Measurements from ENCODE around the gene ZGRF1. TPM values are rescaled to one million over a fixed set of nuclear protein-coding genes. Genes with fewer than 3 reads are reported as not detected.
A peak's percentile ranks its signal among the peaks of the same experiment; 100 is the strongest.
"Not testable (repeated sequence)": the region's sequence is repeated elsewhere in the genome, so short reads cannot be mapped to it uniquely, and the experiment has no call there.

ZGRF1 gene
- total and polyA plus RNA-seq, 5 experiments from 2014 or later: 1.1 to 19.2 (median 2.3) TPM

GRCh38 chr4:112531146-112531545, 105.6 kb downstream of the ZGRF1 start:
- ATAC-seq (no peak), DNase-seq (no peak)
- Mint-ChIP-seq H3K27ac (no peak overlapping the region), H3K4me3 (no peak overlapping the region), H3K9me3 (peaks cover 0 to 3% (median 0%) of the 10 kb centered on the region in 9 donors), H3K27me3 (peaks cover 18 to 29% (median 23%) of the 10 kb centered on the region in 5 donors), H3K36me3 (no peaks in the 10 kb centered on the region), H3K4me1 (no peaks in the 10 kb centered on the region)
- POLR2A ChIA-PET: no interaction called here

GRCh38 chr4:112526061-112526460, 110.6 kb downstream of the ZGRF1 start:
- ATAC-seq: no peak
- POLR2A ChIA-PET: no interaction called here
- Mint-ChIP-seq H3K4me1 (peaks cover 5 to 31% (median 17%) of the 10 kb centered on the region in 4 donors), H3K36me3 (peaks cover 0 to 8% (median 5%) of the 10 kb centered on the region in 3 donors), H3K27me3 (peaks cover 27 to 50% (median 44%) of the 10 kb centered on the region in 5 donors), H3K27ac (no peak overlapping the region), H3K4me3 (no peak overlapping the region), H3K9me3 (peaks cover 0 to 11% (median 2%) of the 10 kb centered on the region in 9 donors)
- DNase-seq: no peak

- H3K27me3 Mint-ChIP-seq: peaks cover 36 to 56% (median 50%) of the 10 kb centered on the region in 5 donors
Measured at GRCh38 chr4:112523764-112524505, 112.8 kb downstream of the ZGRF1 start.

GRCh38 chr4:112523008-112523721, 113.5 kb downstream of the ZGRF1 start:
- H3K4me1 Mint-ChIP-seq: peaks cover 8 to 44% (median 31%) of the 10 kb centered on the region in 4 donors
- POLR2A ChIA-PET: interaction anchor here (0.6 kb wide), 1 partner anchor 1368 kb away, joined by 4 read pairs; no protein-coding TSS in a partner anchor
- peak in 4 of 10 donors; percentile 24 to 61 (median 44) for DNase-seq
- H3K36me3 Mint-ChIP-seq: peaks cover 3 to 24% (median 11%) of the 10 kb centered on the region in 3 donors
- peak overlapping the region in 4 of 10 donors; percentile 9 to 77 (median 12) for H3K27ac Mint-ChIP-seq
- peaks cover 0 to 19% (median 5%) of the 10 kb centered on the region in 9 donors for H3K9me3 Mint-ChIP-seq
- peaks cover 44 to 64% (median 56%) of the 10 kb centered on the region in 5 donors for H3K27me3 Mint-ChIP-seq
- H3K4me3 Mint-ChIP-seq: peak overlapping the region; percentile 77 to 92 (median 87)
- ATAC-seq: peak; percentile 34 to 55

More at GRCh38 chr4:112523764-112524505, 112.8 kb downstream of the ZGRF1 start:
- peak; percentile 54 to 84 (median 74) for DNase-seq
- Mint-ChIP-seq H3K36me3 (peaks cover 0 to 19% (median 11%) of the 10 kb centered on the region in 3 donors), H3K9me3 (peaks cover 0 to 18% (median 5%) of the 10 kb centered on the region in 9 donors), H3K4me1 (peaks cover 8 to 39% (median 30%) of the 10 kb centered on the region in 4 donors), H3K4me3 (peak overlapping the region; percentile 77 to 92 (median 87)), H3K27ac (peak overlapping the region in 1 of 10 donors; percentile 15)
- peak; percentile 89 to 90 for ATAC-seq
- POLR2A ChIA-PET: interaction anchor here (0.6 kb wide), 1 partner anchor 9 kb away, joined by 3 read pairs; no protein-coding TSS in a partner anchor

GRCh38 chr4:112522431-112522830, 114.3 kb downstream of the ZGRF1 start:
- peaks cover 13 to 52% (median 39%) of the 10 kb centered on the region in 4 donors for H3K4me1 Mint-ChIP-seq
- H3K27me3 Mint-ChIP-seq: peaks cover 51 to 72% (median 63%) of the 10 kb centered on the region in 5 donors
- H3K4me3 Mint-ChIP-seq: peak overlapping the region; percentile 77 to 92 (median 87)
- POLR2A ChIA-PET: interaction anchor here (0.6 to 0.7 kb wide), 2 partner anchors 10 to 1369 kb away, joined by 3 to 4 read pairs; no protein-coding TSS in a partner anchor
- H3K27ac Mint-ChIP-seq: peak overlapping the region in 2 of 10 donors; percentile 8 to 62
- peaks cover 3 to 27% (median 11%) of the 10 kb centered on the region in 3 donors for H3K36me3 Mint-ChIP-seq
- H3K9me3 Mint-ChIP-seq: peaks cover 0 to 21% (median 5%) of the 10 kb centered on the region in 9 donors
- DNase-seq, ATAC-seq: not testable (repeated sequence)

GRCh38 chr4:112521123-112522023, 115.3 kb downstream of the ZGRF1 start:
- peaks cover 20 to 60% (median 48%) of the 10 kb centered on the region in 4 donors for H3K4me1 Mint-ChIP-seq

GRCh38 chr4:112520598-112521122, 116.0 kb downstream of the ZGRF1 start:
- Mint-ChIP-seq H3K4me1 (peaks cover 23 to 65% (median 53%) of the 10 kb centered on the region in 4 donors), H3K4me3 (peak overlapping the region in 7 of 10 donors; percentile 32 to 57 (median 39)), H3K27me3 (peaks cover 59 to 80% (median 74%) of the 10 kb centered on the region in 5 donors), H3K27ac (peak overlapping the region in 1 of 10 donors; percentile 53), H3K36me3 (peaks cover 3 to 27% (median 11%) of the 10 kb centered on the region in 3 donors), H3K9me3 (peaks cover 0 to 22% (median 5%) of the 10 kb centered on the region in 9 donors)
- DNase-seq: no peak
- no peak for ATAC-seq
- POLR2A ChIA-PET: no interaction called here

More at GRCh38 chr4:112521123-112522023, 115.3 kb downstream of the ZGRF1 start:
- peaks cover 0 to 22% (median 5%) of the 10 kb centered on the region in 9 donors for H3K9me3 Mint-ChIP-seq
- H3K27ac Mint-ChIP-seq: peak overlapping the region in 1 of 10 donors; percentile 45
- peaks cover 3 to 27% (median 11%) of the 10 kb centered on the region in 3 donors for H3K36me3 Mint-ChIP-seq
- POLR2A ChIA-PET: no interaction called here
- ATAC-seq (no peak), DNase-seq (no peak)
- peak overlapping the region in 9 of 10 donors; percentile 12 to 60 (median 37) for H3K4me3 Mint-ChIP-seq
- peaks cover 58 to 75% (median 73%) of the 10 kb centered on the region in 5 donors for H3K27me3 Mint-ChIP-seq

GRCh38 chr4:112519689-112520597, 116.8 kb downstream of the ZGRF1 start:
- no peak for ATAC-seq
- H3K9me3 Mint-ChIP-seq: peaks cover 0 to 24% (median 5%) of the 10 kb centered on the region in 9 donors
- no peak for DNase-seq
- POLR2A ChIA-PET: no interaction called here
- H3K27me3 Mint-ChIP-seq: peaks cover 62 to 87% (median 79%) of the 10 kb centered on the region in 5 donors
- peaks cover 26 to 71% (median 57%) of the 10 kb centered on the region in 4 donors for H3K4me1 Mint-ChIP-seq
- H3K27ac Mint-ChIP-seq: peak overlapping the region in 1 of 10 donors; percentile 24
- peaks cover 3 to 27% (median 11%) of the 10 kb centered on the region in 3 donors for H3K36me3 Mint-ChIP-seq
- peak overlapping the region in 3 of 10 donors; percentile 23 to 35 (median 32) for H3K4me3 Mint-ChIP-seq

- H3K9me3 Mint-ChIP-seq: peaks cover 0 to 26% (median 5%) of the 10 kb centered on the region in 9 donors
- POLR2A ChIA-PET: no interaction called here
- H3K4me3 Mint-ChIP-seq: peak overlapping the region in 1 of 10 donors; percentile 93
- DNase-seq (no peak), ATAC-seq (no peak)
- peaks cover 3 to 27% (median 11%) of the 10 kb centered on the region in 3 donors for H3K36me3 Mint-ChIP-seq
- peaks cover 32 to 83% (median 62%) of the 10 kb centered on the region in 4 donors for H3K4me1 Mint-ChIP-seq
- peak overlapping the region in 1 of 10 donors; percentile 5 for H3K27ac Mint-ChIP-seq
- peaks cover 72 to 100% (median 88%) of the 10 kb centered on the region in 5 donors for H3K27me3 Mint-ChIP-seq
Measured at GRCh38 chr4:112518675-112519074, 118.0 kb downstream of the ZGRF1 start.

- POLR2A ChIA-PET: no interaction called here
- H3K4me1 Mint-ChIP-seq: peaks cover 28 to 77% (median 56%) of the 10 kb centered on the region in 4 donors
- H3K27ac Mint-ChIP-seq: no peak overlapping the region
- ATAC-seq: no peak
- peaks cover 72 to 100% (median 85%) of the 10 kb centered on the region in 5 donors for H3K27me3 Mint-ChIP-seq
- H3K36me3 Mint-ChIP-seq: peaks cover 3 to 27% (median 9%) of the 10 kb centered on the region in 3 donors
- peaks cover 0 to 30% (median 3%) of the 10 kb centered on the region in 9 donors for H3K9me3 Mint-ChIP-seq
- no peak for DNase-seq
- peak overlapping the region in 9 of 10 donors; percentile 26 to 93 (median 76) for H3K4me3 Mint-ChIP-seq
Measured at GRCh38 chr4:112517911-112518310, 118.8 kb downstream of the ZGRF1 start.
